ENCODE data around the gene GYS2. TPM values are rescaled to one million over a fixed set of nuclear protein-coding genes. Genes with fewer than 3 reads are reported as not detected.

The GYS2 gene
- total and polyA plus RNA-seq, 9 of the 15 experiments (the other 6 are each of a cell fraction or from before 2014, with no cell fraction given), result not detected

GRCh38 chr12:21501258-21502163, 103.1 kb downstream of the GYS2 start, which contains the start of the genes GOLT1B and RECQL (continued):
- TF ChIP-seq, protein P1, sequence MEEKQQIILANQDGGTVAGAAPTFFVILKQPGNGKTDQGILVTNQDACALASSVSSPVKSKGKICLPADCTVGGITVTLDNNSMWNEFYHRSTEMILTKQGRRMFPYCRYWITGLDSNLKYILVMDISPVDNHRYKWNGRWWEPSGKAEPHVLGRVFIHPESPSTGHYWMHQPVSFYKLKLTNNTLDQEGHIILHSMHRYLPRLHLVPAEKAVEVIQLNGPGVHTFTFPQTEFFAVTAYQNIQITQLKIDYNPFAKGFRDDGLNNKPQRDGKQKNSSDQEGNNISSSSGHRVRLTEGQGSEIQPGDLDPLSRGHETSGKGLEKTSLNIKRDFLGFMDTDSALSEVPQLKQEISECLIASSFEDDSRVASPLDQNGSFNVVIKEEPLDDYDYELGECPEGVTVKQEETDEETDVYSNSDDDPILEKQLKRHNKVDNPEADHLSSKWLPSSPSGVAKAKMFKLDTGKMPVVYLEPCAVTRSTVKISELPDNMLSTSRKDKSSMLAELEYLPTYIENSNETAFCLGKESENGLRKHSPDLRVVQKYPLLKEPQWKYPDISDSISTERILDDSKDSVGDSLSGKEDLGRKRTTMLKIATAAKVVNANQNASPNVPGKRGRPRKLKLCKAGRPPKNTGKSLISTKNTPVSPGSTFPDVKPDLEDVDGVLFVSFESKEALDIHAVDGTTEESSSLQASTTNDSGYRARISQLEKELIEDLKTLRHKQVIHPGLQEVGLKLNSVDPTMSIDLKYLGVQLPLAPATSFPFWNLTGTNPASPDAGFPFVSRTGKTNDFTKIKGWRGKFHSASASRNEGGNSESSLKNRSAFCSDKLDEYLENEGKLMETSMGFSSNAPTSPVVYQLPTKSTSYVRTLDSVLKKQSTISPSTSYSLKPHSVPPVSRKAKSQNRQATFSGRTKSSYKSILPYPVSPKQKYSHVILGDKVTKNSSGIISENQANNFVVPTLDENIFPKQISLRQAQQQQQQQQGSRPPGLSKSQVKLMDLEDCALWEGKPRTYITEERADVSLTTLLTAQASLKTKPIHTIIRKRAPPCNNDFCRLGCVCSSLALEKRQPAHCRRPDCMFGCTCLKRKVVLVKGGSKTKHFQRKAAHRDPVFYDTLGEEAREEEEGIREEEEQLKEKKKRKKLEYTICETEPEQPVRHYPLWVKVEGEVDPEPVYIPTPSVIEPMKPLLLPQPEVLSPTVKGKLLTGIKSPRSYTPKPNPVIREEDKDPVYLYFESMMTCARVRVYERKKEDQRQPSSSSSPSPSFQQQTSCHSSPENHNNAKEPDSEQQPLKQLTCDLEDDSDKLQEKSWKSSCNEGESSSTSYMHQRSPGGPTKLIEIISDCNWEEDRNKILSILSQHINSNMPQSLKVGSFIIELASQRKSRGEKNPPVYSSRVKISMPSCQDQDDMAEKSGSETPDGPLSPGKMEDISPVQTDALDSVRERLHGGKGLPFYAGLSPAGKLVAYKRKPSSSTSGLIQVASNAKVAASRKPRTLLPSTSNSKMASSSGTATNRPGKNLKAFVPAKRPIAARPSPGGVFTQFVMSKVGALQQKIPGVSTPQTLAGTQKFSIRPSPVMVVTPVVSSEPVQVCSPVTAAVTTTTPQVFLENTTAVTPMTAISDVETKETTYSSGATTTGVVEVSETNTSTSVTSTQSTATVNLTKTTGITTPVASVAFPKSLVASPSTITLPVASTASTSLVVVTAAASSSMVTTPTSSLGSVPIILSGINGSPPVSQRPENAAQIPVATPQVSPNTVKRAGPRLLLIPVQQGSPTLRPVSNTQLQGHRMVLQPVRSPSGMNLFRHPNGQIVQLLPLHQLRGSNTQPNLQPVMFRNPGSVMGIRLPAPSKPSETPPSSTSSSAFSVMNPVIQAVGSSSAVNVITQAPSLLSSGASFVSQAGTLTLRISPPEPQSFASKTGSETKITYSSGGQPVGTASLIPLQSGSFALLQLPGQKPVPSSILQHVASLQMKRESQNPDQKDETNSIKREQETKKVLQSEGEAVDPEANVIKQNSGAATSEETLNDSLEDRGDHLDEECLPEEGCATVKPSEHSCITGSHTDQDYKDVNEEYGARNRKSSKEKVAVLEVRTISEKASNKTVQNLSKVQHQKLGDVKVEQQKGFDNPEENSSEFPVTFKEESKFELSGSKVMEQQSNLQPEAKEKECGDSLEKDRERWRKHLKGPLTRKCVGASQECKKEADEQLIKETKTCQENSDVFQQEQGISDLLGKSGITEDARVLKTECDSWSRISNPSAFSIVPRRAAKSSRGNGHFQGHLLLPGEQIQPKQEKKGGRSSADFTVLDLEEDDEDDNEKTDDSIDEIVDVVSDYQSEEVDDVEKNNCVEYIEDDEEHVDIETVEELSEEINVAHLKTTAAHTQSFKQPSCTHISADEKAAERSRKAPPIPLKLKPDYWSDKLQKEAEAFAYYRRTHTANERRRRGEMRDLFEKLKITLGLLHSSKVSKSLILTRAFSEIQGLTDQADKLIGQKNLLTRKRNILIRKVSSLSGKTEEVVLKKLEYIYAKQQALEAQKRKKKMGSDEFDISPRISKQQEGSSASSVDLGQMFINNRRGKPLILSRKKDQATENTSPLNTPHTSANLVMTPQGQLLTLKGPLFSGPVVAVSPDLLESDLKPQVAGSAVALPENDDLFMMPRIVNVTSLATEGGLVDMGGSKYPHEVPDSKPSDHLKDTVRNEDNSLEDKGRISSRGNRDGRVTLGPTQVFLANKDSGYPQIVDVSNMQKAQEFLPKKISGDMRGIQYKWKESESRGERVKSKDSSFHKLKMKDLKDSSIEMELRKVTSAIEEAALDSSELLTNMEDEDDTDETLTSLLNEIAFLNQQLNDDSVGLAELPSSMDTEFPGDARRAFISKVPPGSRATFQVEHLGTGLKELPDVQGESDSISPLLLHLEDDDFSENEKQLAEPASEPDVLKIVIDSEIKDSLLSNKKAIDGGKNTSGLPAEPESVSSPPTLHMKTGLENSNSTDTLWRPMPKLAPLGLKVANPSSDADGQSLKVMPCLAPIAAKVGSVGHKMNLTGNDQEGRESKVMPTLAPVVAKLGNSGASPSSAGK (IDR thresholded peaks at IDR 0.05), result peak; percentile 84
- TF ChIP-seq IRF2 (CRISPR knock-in tag; IDR thresholded peaks at IDR 0.05) (no peak), HNRNPLL (IDR thresholded peaks at IDR 0.05; ENCODE audit: low read depth, low read length, poor library complexity, severe bottlenecking) (peak; percentile 24), ZBTB1 (CRISPR knock-in tag; IDR thresholded peaks at IDR 0.05; ENCODE audit: borderline replicate concordance, low read depth) (no peak), ZFP30 (CRISPR knock-in tag; IDR thresholded peaks at IDR 0.05; ENCODE audit: borderline replicate concordance) (no peak), ZNF57 (CRISPR knock-in tag; IDR thresholded peaks at IDR 0.05) (no peak), CBFB (CRISPR knock-in tag; IDR thresholded peaks at IDR 0.05) (no peak), EGR1 (conservative IDR thresholded peaks at IDR 0.05) (peak; percentile 83), TBL1XR1 (IDR thresholded peaks at IDR 0.05; ENCODE audit: low read length in 2 of 2) (no peak), SLC30A9 (CRISPR knock-in tag; IDR thresholded peaks at IDR 0.05) (no peak), TAF9B (IDR thresholded peaks at IDR 0.05; ENCODE audit: partially characterized antibody) (peak; percentile 61), NRF1 (conservative IDR thresholded peaks at IDR 0.05 in 1 of 2, IDR thresholded peaks at IDR 0.05 in 1 of 2) (no peak), ELF1 (tag; IDR thresholded peaks at IDR 0.05) (peak; percentile 95), RBM17 (IDR thresholded peaks at IDR 0.05; ENCODE audit: borderline replicate concordance, low read depth, low read length) (no peak)

All from K562 (cell line).